NCI-H1436 treated with DMSO at 0.1 percent for 48 hours (cell line): ENCODE results near the gene SLC6A18.
"Not testable (repeated sequence)": the region's sequence is repeated elsewhere in the genome, so short reads cannot be mapped to it uniquely, and the experiment has no call there.

Experiments
- DNase-seq: peaks from one replicate; lab custom pipeline; 2025; lab: John Stamatoyannopoulos, UW

The SLC6A18 gene

DNA sequence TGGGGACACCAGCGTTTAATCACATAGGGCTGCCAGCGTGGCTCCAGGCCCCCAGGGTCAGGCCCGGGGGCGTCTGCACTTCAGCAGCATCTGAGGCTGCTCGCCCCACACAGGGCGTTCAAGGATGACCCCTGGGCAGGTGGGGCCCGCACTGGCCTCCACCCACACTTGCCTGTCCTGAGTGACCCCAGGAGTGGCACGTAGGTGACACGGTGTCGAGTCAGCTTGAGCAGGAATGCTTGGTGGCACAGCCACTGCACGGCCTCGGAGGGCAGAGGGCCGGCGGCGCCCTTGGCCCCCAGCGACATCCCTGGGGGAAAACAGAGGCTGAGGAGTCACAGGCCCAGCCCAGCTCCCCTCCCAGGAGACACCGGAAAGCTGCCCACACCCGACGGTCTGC, 29.0 kb downstream of the SLC6A18 start:
- DNase-seq, result no peak

DNA sequence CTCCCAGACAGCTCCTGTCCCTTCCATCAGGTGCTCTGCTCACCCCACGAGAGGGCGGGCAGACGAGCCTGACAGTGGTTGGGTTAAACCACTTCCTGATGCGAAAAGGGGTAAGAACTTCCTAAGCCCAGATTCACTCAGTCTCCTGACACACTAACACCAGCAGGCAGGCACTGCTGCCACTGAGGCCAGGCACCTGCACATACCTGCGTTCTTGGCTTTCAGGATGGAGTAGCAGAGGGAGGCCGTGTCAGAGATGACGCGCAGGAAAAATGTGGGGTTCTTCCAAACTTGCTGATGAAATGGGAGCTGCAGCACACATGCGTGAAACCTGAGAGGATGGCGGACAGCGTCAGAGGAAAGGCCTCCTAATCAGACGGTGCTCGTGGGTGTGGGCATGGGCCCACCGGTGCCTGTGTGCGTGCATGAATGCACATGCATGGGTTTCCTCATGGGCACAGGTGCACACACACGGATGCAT, 29.9 kb downstream of the SLC6A18 start:
- DNase-seq, result no peak

DNA sequence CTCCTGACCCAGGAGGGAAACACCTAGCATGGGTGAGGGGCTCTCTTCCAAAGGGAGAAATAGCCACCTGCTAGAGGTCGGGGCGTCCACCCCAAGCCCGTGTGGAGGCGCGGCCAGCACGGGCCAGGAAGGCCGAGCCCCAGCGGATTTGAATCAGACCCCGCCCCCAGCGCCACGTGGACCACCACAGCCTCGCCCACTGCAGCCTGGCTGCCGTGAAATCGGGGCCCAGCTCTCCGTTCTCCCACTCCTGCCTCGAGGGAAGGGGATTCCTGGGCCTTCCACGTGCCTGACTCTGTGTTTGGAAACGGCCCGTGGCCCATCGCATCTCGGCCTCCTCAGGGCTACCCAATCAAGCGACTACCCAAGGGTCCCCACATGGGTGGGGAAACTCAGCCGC, 31.6 kb downstream of the SLC6A18 start:
- DNase-seq, result no peak

DNA sequence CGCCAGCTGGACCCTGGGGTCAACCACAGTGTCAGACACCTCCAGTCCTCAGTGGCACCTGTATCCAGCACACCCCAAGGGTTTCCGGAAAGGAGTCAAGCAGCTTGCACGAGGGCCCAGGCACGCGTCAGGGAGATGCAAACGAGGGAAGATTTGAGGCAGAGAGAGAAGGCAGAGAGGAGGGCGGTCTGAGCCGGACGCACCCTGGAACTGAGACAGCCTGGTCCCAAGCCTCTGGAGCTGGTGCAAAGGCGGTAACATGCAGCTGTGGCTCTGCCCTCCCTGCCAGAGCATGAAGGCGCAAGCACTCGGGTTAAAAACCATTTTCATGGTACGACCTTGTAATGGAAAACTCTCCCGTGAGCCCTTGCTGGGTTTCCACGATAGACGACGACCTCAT, 32.2 kb downstream of the SLC6A18 start:
- DNase-seq, result no peak

DNA sequence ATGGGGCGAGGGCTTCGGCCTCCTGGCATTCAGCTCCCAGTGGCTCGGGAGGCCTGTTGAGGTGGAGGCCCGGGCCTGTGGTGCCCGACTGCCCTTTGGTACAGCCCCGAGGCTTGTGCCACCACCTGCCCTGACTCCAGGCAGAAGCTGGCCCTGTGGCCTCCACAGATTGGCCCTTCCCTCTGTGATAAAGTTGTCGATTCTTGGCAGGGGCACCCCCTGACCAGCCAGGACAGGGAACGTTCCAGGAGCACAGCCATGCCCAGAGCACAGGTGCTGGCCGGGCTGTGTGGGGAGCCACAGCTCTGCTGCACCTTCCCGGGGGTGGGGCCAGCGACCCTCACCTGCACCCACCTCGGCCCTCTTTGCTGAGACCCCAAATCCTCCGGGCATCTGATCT, 32.7 kb downstream of the SLC6A18 start:
- no peak for DNase-seq

DNA sequence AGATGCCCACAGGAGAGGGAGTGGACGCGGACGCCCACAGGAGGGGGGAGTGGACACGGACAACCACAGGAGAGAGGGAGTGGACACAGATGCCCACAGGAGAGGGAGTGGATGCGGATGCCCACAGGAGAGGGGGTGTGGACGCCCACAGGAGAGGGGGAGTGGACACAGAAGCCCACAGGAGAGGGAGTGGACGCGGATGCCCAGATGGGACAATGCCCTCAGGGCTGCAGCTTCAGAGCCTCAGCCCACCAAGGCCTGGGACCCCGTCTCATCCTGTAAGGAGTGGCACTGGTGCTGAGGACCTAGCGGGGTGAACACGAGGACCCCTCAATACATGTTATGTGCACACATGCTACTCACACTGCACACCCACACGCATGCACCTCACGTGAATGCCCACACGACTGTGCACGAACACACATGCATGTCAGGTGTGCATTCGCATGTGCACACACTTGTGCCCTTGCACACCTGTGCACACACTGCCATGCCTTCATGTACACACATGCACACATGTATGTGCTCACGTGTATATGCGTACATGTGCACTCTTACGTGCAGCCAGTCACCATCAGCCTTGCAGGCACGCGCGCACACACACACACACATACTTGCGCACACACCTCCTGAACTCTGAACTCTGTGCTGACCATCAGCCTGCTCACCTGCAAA, 34.8 kb downstream of the SLC6A18 start:
- no peak for DNase-seq

DNA sequence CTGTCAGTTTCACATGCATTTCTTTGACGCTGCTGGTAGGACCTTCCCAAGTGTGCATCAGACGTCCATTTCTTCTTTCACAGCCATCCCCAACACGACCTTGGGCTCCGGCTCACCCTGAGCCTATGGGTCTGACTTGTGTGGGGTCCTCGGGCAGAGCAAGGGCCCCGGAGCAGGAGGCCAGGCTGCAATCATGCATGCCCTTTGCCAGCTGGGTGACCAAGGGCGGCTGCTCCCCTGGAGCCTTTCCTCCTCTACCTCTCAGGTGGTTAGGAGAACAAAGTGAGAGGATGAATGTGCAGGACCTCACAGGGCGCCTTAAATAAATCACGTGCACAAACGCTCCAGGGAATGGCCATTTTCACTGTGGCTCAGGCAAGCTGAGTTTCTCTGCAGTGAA, 36.5 kb downstream of the SLC6A18 start:
- DNase-seq, result no peak

DNA sequence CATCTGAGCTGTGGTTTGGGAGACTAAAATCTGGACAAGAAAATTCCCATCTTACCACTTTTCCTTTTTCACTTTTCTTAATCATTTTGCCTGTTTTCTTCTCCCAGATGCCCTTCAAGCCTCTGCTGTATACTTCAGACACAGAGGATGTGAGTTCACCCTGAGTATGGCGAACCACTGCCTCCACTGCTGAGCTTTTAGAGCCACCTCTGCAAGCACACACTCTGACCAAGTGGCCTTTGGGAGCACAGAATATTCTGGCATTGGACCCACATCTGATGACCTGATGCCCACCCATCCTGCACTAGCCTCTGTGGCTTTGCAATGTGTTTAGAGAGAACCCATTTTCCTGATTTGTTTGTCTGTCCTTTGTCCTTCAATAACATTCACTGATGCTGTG, 37.2 kb downstream of the SLC6A18 start:
- no peak for DNase-seq

DNA sequence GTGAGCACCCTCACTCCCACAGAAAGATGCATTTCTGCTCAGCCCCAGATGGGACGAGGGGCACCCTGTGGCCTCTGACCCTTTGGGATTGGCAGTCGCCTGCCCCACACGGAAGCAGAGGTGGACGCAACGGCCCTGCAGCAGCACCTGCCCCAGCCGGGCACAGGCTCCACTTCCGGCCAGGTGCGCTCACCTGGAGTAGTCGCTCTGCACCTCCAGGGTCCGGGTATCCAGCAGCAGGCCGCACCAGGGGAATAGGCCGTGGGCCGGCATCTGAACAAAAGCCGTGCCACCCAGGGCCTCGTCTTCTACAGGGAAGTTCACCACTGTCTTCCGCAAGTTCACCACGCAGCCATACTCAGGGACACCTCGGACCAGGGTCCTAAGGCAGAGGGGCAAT, 39.0 kb downstream of the SLC6A18 start:
- DNase-seq, result no peak

DNA sequence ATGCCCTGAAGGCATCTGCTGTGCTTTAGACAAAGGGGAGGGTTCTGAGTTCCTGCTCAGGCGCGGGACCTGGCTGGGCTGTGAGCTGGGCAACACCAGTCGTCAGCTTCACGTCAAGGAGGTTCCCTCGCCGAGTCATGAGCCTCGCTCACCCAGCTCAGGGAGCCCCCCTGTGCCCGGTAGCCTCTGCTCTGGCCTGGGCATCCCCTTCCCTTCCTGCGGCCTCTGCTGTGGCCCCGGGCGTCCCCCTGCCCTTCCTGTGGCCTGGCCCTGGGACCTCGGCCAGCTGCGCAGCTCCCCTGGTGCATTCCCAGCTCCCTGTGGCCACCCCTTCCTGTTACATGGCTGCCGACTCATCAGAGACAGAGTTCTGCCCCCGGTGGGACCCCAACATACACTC, 39.8 kb downstream of the SLC6A18 start:
- no peak for DNase-seq

DNA sequence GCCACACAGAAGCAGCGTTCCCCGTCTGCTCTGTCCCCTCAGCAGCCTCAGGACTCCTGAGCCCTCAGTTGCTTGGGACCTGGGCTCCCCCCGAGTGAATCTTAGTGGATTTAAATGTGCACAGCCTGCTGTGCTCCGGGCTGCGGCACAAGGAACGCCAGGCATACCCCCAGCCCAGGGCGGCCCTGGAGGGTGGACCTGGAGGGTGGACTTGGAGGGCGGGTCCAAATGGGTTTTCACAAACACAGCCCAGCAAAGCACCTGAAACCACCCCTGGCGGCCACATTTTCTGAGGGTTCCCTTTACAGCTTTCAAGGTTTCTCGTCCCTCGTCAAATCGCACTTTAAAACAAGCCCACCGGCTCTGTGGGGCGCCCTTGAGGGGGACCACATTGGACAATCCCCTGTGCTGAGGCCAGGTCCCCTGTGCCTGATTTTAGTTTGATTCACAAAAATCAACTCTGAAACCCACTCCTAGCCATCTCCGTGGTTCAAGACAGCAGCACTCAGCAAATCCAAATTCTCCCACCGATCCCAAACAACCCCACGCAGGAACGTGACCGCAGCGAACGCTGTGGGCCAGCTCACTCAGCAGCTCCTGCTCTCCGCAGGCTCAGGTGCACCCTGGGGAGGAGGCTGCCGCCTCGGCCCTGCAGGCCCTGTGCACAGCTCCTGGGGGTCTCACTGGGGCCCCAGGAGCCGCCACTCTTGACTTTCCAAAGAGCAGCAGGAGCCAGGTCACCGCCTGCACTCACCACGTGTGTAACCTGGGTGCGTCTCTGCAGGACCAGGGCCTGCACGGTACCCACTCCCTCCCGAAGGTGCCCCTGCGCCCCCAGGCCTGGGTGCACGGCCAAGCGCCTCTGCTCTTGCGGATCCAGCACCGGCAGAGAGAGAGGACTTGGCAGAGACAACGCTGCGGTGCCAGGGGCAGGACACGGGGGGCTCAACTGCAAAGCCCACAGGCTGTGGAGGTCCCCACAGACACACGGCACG, 40.6 kb downstream of the SLC6A18 start:
- no peak for DNase-seq

DNA sequence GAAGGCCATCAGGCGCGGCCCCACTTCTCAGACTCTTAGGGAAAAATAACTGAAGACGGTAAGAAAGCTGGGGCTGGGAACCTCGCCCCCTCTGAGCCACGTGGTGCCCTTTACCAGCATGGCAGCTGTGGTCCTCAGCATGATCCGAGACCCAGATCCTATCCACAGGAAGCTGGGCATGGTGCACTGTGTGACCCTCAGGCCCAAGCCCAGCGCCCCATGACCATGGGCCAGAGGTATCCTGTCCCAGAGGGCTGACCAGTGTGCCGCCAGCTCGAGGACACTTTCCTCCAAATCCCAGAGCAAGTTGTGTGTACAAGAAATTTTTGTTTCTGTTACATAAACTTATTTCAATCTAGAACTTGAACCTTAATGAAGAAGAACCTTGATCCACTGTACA, 41.6 kb downstream of the SLC6A18 start:
- DNase-seq, result no peak

DNA sequence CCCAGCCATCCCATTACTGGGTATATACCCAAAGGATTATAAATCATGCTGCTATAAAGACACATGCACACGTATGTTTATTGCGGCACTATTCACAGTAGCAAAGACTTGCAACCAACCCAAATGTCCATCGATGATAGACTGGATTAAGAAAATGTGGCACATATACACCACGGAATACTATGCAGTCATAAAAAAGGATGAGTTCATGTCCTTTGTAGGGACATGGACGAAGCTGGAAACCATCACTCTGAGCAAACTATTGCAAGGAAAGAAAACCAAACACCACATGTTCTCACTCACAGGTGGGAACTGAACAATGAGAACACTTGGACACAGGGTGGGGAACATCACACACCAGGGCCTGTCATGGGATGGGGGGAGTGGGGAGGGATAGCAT, 42.3 kb downstream of the SLC6A18 start:
- not testable (repeated sequence) for DNase-seq

DNA sequence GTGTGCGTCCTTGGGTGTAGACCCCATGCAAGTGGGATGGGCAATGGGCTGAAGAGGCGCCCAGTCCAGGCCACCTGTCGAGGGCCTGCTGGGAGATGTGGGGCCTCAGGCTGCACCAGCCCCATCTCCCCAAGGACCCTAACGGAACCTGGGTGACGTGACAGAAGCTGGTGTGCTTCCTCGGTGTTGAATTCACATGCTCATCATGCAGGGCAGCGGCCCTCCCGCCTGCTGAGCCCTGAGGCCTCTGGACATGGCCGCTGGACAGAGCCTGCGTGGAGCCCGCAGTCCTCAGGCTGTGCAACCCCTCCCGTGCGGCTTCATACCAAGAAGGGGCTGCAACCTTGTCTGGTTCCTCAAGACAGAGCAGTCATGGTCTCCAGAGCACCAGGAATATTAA, 42.9 kb downstream of the SLC6A18 start:
- DNase-seq, result no peak

DNA sequence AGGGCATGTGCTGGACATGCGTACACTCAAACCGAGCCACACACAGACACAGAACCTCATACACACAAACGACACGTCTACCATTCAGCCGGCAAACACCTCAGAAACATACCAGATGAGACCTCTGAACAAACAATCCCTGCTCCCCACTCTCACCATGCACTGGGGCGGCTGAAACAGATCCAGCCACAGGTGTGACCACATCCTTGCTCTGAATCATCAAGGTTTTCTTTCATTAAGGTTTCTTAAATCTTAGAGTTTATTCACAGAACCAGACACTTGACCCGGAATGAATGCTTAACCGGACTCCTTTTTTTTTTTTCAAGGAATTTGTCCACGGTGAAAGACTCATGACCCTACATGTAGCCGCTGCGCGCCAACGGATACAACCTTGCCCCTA, 43.5 kb downstream of the SLC6A18 start:
- DNase-seq, result no peak

DNA sequence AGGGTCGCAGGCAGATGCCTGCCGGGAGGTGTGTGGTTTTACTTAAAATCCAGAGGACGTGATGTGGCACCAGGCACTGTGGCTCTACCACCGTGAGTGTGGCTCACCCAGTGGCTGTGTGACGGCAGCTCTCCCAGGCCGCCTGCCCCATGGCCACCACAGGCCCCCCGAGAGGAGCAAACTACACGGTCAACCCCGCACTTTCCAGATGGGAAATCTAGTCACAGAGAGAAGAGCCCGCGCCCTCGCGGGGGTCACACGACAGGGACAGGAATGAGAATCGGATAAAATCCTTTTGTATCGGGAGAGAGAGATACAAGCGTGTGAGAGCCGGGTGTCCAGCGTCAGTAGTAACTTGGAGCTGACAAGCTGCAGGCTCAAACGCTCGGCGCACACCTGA, 45.2 kb downstream of the SLC6A18 start:
- DNase-seq, result no peak

DNA sequence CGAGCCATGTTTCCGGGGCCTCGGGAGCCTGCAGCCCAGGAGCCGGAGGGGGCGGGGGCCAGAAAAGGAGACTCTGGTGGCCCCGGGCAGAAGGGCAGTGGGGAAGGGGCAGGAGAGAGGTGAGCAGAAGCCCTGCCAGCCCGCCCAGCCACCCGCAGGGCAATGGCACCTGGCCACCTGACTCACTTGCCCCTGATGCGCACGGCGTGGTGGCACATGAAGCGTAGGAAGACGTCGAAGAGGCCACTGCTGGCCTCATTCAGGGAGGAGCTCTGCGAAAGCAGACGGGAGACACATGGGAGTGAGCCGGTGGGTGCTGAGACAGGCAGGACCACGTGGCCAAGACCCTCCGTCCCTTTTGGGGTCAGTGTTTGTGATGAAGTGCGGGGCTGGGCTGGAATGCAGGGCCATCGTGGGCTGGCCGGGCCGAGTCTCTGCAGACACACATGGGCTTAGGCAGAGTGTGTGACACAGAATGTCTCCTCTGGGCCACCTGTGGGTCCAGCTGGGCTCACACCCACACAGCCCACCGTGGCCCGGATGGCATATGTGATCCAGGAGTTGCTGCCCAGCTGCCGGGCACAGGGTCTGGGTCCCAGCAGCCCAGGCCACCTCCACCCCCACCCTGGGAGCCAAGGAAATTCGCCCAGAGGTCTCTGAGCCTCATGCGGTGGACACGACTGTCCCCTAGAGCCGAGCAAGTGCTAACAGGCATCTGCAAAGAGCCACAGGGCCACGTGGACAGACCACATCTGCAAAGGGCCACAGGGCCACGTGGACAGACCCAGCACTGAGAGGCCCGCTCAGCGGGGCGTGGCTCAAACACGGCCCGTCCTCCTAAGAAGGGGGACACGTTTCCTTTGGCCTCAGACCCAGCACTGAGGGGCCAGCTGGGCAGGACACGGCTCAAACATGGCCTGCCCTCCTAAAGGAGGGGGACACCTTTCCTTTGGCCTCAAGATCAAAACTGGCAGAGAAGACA, 46.0 kb downstream of the SLC6A18 start:
- DNase-seq, result no peak

DNA sequence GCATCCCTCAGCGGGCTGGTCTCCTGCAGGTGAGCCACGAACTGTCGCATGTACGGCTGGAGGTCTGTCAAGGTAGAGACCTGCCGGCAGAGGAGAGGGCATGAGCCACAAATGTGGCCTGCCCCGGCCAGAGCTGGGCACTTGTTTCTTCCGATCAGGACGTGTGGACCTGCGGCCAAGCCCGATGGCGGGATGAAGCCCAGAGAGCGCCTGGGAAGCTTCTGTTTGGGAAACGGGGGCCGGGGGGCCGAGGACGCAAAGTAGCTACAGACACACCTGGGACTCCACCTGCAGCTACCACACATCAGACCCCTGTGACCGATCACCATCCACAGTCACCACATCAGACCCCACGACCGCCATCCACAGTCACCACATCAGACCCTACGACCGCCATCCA, 47.0 kb downstream of the SLC6A18 start:
- DNase-seq, result no peak

DNA sequence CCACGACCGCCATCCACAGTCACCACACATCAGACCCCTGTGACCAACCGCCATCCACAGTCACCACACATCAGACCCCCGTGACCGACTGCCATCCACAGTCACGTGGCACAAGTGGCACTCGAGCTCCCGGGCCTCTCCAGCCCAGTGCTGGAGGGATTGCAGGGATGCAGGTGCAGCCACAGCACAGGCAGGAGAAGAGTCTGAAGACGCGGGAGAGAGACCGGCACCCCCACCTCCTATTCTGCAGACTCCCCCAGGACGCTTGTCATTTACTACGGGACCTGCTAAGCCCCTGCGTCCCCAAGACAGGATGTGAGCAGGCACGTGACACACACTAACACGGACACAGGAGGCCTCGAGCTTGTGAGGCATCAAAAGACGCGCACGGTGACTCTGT, 48.6 kb downstream of the SLC6A18 start:
- no peak for DNase-seq

DNA sequence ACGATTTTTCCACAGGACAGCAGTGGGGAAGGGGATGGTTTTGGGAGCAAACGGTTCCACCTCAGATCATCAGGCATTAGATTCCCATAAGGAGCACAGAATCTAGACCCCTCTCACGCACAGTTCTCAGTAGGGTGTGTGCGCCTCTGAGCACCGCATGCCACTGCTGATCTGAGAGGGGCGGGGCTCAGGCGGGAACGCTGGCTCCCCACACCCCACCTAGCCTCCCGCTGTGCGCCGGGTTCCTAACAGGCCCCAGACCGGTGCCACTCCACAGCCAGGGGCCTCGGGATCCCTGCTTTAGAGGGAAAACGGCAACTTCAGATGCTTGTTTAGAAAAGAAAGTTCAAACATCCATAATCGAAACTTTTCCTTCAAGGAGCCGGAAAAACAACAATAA, 49.3 kb downstream of the SLC6A18 start:
- no peak for DNase-seq

DNA sequence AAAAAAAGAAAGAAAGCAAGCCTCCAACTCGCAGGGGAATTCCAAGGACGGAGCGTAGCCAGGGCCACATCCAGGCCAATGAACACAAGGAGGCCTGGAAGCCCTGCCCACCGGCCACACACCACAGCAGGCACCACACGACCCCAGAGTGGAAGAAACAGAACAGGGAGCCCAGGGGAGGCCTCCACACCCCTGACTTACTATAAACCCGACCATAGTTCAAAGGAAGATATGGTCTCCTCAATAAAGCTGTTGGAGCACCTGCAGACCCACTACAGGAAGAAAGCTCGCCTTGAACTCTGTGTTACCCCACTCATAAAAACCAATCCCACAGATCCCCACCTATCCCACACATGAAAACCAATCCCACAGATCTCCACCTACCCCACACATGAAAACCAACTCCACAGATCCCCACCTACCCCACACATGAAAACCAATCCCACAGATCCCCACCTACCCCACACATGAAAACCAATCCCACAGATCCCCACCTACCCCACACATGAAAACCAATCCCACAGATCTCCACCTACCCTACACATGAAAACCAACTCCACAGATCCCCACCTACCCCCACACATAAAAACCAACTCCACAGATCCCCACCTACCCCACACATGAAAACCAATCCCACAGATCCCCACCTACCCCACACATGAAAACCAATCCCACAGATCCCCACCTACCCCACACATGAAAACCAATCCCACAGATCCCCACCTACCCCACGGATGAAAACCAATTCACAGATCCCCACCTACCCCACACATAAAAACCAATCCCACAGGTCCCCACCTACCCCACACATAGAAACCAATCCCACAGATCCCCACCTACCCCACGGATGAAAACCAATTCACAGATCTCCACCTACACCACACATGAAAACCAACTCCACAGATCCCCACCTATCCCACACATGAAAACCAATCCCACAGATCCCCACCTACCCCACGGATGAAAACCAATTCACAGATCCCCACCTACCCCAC, 50.5 kb downstream of the SLC6A18 start:
- not testable (repeated sequence) for DNase-seq
